Adrenal gland (tissue), 5 donors: Measurements from ENCODE around the gene AP1G2.

Experiments used
- CTCF ChIP-seq, 6 experiments: fragments of 450-650 bp in 4 of 6; fragments of 200-600 bp in 2 of 6; sonication (generic) in 1 of 6; IDR thresholded peaks; 1 replicate in 5 of 6; 2 replicates in 1 of 6; pipeline versions ENCODE4 v1.5.1 to v1.8.0; 2016 to 2021; ENCODE audit warnings: antibody characterized with exemption in 6 of 6, mild to moderate bottlenecking in 2 of 6, moderate library complexity in 1 of 6
- POLR2A ChIP-seq, 2 donors: fragments of 450-650 bp; IDR thresholded peaks; one replicate each; pipeline ENCODE4 v1.6.1; 2017; ENCODE audit warnings: antibody characterized with exemption in 2 of 2, mild to moderate bottlenecking in 2 of 2, moderate library complexity in 1 of 2
- donor health status: DM: no; HTN: no; CAD: no.

- TF ChIP-seq CTCF (IDR thresholded peaks at IDR 0.05), result no peak
- no peak for TF ChIP-seq POLR2A (IDR thresholded peaks at IDR 0.05)
Observed at GRCh38 chr14:23572836-23573235, 5.2 kb upstream of the AP1G2 start.
